Right lobe of liver (tissue), 6 donors: ENCODE measurements around the gene FXYD1. TPM values are rescaled to one million over a fixed set of nuclear protein-coding genes. Genes with fewer than 3 reads are reported as not detected.

Experiments
- ATAC-seq, 4 donors: fragments of 200-7000 bp; cut with Tn5 transposase; one replicate each; pipeline ENCODE4 v1.9.1; 2020; ENCODE audit warnings: mild to moderate bottlenecking in 4 of 4, moderate library complexity in 4 of 4
- DNase-seq, 3 donors: peaks; one replicate each; pipeline ENCODE4 v3.0.0-alpha.2; 2020
- H3K27ac ChIP-seq, 3 donors: fragments of 200-600 bp; one replicate each; pipeline ENCODE4 v1.8.0; 2022
- H3K27me3 ChIP-seq, 2 donors: fragments of 200-600 bp; one replicate each; pipeline ENCODE4 v1.8.0; 2022
- H3K36me3 ChIP-seq, 4 donors: fragments of 200-600 bp; sonication (generic) in 1 of 4; one replicate each; pipeline versions ENCODE4 v1.5.1 to v1.8.0; 2017 to 2022; ENCODE audit warnings: control low read depth in 1 of 4
- H3K4me1 ChIP-seq, 4 donors: fragments of 200-600 bp; sonication (generic) in 1 of 4; one replicate each; pipeline versions ENCODE4 v1.5.1 to v1.8.0; 2017 to 2022; ENCODE audit warnings: control low read depth in 1 of 4
- H3K4me3 ChIP-seq, 3 donors: fragments of 200-600 bp; one replicate each; pipeline ENCODE4 v1.8.0; 2022
- H3K9me3 ChIP-seq, 4 donors: fragments of 200-600 bp; sonication (generic) in 1 of 4; one replicate each; pipeline versions ENCODE4 v1.5.1 to v1.8.0; 2017 to 2022; ENCODE audit warnings: control low read depth in 1 of 4
- POLR2A ChIP-seq: fragments of 450-650 bp; IDR thresholded peaks from one replicate; pipeline ENCODE4 v1.6.1; 2017; ENCODE audit warnings: antibody characterized with exemption, mild to moderate bottlenecking
- WGBS: methylation state at CpG from one replicate; pipeline ENCODE4 v1.1.6; 2018; ENCODE audit warnings: low coverage, low lambda C conversion rate; ENCODE audit not compliant: insufficient coverage; ENCODE audit errors: missing lambda C conversion rate; 5-methylcytosine and 5-hydroxymethylcytosine counted together
- intact Hi-C, 2 donors: fragments of 100-400 bp; cut with DNase I; formaldehyde crosslinking; loops; one replicate each; pipeline versions ENCODE4 v1.11.2 to v1.14.1; 2022
- total RNA-seq, 6 experiments: library from RNA; depleted of rRNA in 2 of 6; stranded (reverse); fragments of >200 nt in 2 of 6; fragmentation: NEBNext Ultra II Directional in 3 of 6; extraction: Animal tissue kit (Norgen Biotek cat#: 25700) in 3 of 6; gene quantifications; one replicate each; pipeline versions ENCODE4 v1.1.0 to v1.2.4, GENCODE V29; 2016 to 2023
- TF ChIP-seq, protein P1 (sequence below), 4 donors: fragments of 200-600 bp in 3 of 4; fragments of 450-650 bp in 1 of 4; IDR thresholded peaks; one replicate each; pipeline versions ENCODE4 v1.5.1 to v1.8.0; 2016 to 2022; ENCODE audit warnings: antibody characterized with exemption in 4 of 4, mild to moderate bottlenecking in 2 of 4
- donor health status: DM: no; HTN: yes; CAD: no.
- donor health status: DM: no; HTN: no; CAD: no.
- donor health status: DM: no; HTN: no; CAD: no.
- donor health status: DM: no; HTN: yes; CAD: no.
- donor health status: DM: no; HTN: yes; CAD: no.

Gene FXYD1
- total RNA-seq, 6 experiments from 2014 or later = 38.9 to 263 (median 140) TPM

DNA sequence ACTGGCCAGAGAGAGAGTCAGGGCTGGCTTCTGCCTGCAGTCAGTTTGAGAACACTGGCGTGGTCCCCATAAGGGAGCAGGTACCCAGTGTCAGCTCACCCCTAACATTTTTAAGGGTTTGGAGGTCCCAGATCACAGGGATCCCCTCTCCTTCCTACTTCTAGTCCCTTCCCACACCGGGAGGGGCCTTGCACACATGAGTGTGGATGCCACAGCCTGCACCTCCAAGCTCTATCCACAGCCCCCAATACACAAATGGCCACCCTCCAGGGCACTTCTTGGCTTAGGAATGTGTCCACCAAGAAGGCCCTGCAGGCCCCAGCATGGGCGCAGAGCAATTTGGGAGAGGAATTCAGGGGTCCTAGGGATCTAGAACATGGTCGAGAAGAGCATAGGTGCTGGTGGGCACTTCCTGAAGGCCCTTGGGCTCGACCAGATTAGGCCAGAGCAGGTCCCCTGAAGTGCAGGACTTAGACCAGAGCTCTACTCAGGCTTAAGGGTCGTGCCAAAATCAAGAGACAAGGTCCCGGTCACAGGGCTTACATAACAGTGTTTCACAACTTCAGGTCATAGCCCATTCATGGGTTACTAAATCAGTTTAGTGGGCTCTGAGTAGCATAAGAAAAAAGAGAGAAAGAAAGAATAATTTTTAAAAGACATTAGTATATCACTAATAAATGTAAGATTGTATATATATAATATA is 31.9 kb downstream of the FXYD1 start:
- H3K36me3 ChIP-seq = no peaks in the 10 kb centered on the region
- peak overlapping the region in 2 of 3 donors; percentile 67 to 85 for H3K27ac ChIP-seq
- no peaks in the 10 kb centered on the region for H3K27me3 ChIP-seq
- H3K4me3 ChIP-seq = no peak overlapping the region
- 27% methylated on average over 5 of the region's 7 CpGs for WGBS
- peaks cover 0 to 25% (median 10%) of the 10 kb centered on the region in 4 donors for H3K4me1 ChIP-seq
- intact Hi-C loops = no loop called here
- DNase-seq (peak in 2 of 3 donors; percentile 61 to 85), ATAC-seq (peak; percentile 84 to 94 (median 90))
- TF ChIP-seq, protein P1, sequence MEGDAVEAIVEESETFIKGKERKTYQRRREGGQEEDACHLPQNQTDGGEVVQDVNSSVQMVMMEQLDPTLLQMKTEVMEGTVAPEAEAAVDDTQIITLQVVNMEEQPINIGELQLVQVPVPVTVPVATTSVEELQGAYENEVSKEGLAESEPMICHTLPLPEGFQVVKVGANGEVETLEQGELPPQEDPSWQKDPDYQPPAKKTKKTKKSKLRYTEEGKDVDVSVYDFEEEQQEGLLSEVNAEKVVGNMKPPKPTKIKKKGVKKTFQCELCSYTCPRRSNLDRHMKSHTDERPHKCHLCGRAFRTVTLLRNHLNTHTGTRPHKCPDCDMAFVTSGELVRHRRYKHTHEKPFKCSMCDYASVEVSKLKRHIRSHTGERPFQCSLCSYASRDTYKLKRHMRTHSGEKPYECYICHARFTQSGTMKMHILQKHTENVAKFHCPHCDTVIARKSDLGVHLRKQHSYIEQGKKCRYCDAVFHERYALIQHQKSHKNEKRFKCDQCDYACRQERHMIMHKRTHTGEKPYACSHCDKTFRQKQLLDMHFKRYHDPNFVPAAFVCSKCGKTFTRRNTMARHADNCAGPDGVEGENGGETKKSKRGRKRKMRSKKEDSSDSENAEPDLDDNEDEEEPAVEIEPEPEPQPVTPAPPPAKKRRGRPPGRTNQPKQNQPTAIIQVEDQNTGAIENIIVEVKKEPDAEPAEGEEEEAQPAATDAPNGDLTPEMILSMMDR (IDR thresholded peaks at IDR 0.05) = no peak
- no peak for TF ChIP-seq POLR2A
- no peaks in the 10 kb centered on the region for H3K9me3 ChIP-seq

DNA sequence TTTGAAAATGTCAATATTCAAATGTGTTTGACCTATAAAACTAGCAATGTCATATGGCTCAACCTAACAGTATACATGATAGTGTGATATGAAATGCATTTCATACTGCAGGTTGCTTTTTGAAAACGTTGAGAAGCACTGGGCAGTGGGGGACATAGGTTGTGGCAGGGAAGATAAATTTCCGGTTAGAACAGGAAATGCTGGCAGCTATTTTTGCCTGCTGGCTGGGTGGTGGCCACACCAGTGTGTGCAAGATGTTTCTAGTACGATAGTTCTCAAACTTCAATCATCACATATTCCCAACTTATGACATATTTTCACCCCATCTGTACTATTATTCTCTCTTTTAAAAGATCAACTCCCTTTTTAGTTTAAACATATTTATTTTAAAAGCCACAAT is 33.1 kb downstream of the FXYD1 start:
- H3K27ac ChIP-seq = no peak overlapping the region
- no peak for DNase-seq
- TF ChIP-seq POLR2A = no peak
- TF ChIP-seq, protein P1 (IDR thresholded peaks at IDR 0.05) = no peak
- no peaks in the 10 kb centered on the region for H3K27me3 ChIP-seq
- ATAC-seq = no peak
- no peaks in the 10 kb centered on the region for H3K36me3 ChIP-seq
- intact Hi-C loops = no loop called here
- no peaks in the 10 kb centered on the region for H3K9me3 ChIP-seq
- no peak overlapping the region for H3K4me3 ChIP-seq
- 16% methylated on average over 3 of the region's 3 CpGs for WGBS
- H3K4me1 ChIP-seq = peaks cover 0 to 25% (median 10%) of the 10 kb centered on the region in 4 donors

DNA sequence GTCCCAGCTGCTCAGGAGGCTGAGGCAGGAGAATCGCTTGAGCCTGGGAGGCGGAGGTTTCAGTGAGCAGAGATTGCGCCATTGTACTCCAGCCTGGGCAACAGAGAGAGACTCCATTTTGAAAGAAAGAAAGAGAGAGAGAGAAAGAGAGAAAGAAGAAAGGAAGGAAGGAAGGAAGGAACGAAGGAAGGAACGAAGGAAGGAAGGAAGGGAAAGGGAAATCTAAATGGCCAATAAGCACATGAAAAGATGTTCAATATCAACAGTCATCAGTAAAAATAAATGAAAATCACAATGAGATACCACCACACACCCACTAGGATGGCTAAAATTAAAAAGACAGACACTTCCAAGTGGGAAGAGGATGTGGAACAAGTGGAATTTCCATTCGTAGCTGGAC is 35.6 kb downstream of the FXYD1 start:
- no peaks in the 10 kb centered on the region for H3K27me3 ChIP-seq
- TF ChIP-seq, protein P1 (IDR thresholded peaks at IDR 0.05) = no peak
- TF ChIP-seq POLR2A = no peak
- no peak for ATAC-seq
- no peak overlapping the region for H3K27ac ChIP-seq
- 87% methylated on average over 4 of the region's 6 CpGs for WGBS
- intact Hi-C loops = no loop called here
- peaks cover 0 to 20% (median 10%) of the 10 kb centered on the region in 4 donors for H3K4me1 ChIP-seq
- no peak overlapping the region for H3K4me3 ChIP-seq
- H3K9me3 ChIP-seq = no peaks in the 10 kb centered on the region
- DNase-seq = no peak
- no peaks in the 10 kb centered on the region for H3K36me3 ChIP-seq

DNA sequence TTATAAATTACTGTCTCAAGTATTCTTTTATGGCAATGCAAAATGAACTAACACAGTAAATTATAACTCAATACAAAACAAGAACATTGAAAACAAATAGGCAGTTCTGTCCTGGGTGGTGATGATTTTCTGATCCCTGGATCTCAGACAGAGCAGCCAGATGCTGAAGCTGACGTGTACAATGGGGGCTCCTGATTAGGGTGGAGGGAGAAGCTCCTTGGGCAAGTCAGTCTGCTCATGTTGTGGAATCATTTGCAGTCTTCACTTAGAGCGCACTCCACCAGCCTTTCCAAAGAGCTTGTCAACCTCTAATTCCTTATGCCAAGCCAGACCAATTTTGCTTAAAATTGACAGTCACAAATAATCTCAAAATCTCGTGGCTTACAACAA is 37.6 kb downstream of the FXYD1 start:
- 83% methylated on average over 2 of the region's 3 CpGs for WGBS
- no peaks in the 10 kb centered on the region for H3K27me3 ChIP-seq
- ATAC-seq (no peak), DNase-seq (no peak)
- intact Hi-C loops = no loop called here
- H3K36me3 ChIP-seq = no peaks in the 10 kb centered on the region
- no peak for TF ChIP-seq POLR2A
- TF ChIP-seq, protein P1 (IDR thresholded peaks at IDR 0.05) = no peak
- H3K4me1 ChIP-seq = peaks cover 0 to 4% (median 1%) of the 10 kb centered on the region in 4 donors
- H3K27ac ChIP-seq = no peak overlapping the region
- no peak overlapping the region for H3K4me3 ChIP-seq
- H3K9me3 ChIP-seq = no peaks in the 10 kb centered on the region
